ENCODE data around the gene GLIS1.

Gene GLIS1

DNA sequence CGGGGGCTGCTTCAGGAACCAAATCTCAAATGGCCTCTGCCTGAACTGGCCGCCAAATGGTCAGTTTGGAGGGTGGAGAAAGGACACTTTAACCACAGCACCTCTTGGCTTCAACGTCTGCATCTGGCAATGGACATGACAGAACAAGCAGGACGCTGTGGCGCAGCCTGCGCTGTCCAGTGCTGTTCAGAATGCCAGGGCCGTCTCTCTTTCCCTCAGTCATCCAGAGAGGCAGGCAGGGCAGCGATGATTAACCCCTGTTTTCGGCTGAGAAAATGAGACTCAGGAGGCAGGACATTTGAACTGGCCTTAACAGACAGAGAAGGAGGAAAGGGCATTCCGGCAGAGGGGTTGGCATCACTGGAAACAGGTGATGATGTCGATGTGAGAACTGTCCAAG, 48.6 kb downstream of the GLIS1 start:
- DNase-seq: no peak

DNA sequence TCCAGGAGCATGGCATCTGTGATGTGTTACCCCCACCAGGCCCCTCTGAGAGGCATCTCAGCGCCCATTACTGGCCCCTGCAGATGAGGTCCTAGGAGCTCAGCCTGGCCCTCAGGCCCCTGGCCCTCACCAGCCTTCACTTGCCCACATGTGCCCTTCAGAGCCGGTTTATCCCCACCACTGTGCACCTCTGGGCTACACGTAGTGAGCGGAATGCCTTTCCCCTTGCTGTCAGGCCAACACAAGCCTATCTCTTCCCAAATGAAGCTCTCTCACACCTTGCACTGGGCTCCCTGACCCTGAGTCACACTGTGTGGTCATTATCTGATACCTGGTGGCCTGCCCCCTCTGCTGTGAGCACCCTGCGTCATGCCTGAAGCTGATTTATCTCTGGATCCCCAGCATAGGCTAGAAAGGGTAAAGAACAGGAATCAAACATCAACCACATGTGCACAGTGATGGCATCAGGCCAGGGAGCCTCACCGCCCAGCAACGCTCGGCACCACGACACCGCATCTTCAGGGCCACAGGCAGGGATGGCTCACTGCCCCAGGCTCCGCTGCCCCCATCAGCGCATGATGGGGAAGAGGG, 49.1 kb downstream of the GLIS1 start:
- no peak for DNase-seq

DNA sequence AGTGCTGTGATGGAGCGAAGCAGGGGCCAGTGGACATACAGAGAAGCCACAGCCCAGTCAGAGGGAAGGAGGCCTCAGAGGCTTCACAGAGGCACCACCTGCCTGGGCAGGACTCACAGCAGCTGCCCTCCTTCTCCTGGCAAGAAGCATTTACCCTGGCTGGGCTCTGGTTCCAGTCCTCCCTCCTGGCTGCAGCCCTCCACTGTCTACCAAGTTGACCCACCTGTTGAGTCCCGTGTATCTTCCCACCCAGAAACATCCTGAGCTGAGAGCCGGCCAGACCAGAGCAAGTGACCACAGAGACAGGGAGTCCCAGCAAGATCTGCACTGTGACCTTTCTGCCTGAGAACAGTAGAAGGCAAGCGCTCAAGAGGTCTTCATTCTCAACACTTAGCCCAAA, 49.7 kb downstream of the GLIS1 start:
- no peak for DNase-seq

DNA sequence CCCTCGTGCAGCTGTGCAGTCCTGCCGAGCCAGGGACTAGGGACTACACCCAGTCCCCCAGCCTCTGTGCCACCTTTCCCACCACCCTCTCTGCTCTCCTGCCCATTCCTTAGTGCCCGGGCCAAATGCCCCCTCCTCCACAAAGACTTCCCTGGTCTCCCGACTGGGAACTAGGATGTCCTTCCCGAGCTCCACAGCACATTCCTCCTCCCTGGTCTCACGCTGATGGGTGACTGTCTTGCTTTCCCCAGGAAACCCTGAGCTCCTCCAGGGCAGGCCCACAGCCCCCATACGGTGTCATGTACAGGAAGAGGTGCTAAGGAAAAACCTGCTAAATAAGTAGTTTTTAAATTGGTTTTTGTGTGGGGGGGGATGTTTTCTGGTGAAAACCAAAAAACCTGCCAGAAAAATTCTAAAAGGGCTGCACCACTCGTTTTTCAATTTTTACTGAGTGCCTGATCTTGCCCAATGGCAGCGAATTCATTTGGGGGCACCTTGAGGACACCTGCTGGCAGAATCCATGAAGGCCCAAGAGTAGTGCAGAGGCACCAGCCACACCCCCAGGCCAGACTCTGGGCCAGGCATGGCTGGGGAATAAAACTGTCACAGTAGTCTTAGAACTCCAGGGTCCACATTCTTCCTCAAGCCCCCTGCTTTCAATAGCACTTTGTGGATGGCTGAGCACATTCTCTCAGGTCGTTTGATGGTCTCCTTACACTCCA, 50.4 kb downstream of the GLIS1 start:
- no peak for DNase-seq

DNA sequence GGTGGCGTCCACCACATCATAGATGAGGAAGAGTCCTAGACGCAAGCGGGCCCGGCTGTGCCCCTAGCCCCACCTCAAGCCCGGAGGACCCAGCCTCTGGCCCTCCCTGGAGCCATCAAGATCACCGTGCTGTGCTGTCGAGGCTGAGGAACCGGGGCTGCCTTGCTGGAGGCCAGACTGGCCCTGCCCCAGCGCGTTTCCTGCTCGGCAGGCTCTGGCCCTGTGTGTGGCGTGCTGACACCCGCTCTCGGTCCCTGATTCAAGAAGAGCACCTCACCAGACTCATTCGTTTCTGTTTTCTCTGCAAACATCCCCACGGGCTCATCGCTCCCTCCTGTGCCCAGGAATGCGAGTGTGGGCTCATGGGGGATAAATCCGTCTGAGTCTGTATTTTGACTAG, 51.1 kb downstream of the GLIS1 start:
- DNase-seq: no peak

DNA sequence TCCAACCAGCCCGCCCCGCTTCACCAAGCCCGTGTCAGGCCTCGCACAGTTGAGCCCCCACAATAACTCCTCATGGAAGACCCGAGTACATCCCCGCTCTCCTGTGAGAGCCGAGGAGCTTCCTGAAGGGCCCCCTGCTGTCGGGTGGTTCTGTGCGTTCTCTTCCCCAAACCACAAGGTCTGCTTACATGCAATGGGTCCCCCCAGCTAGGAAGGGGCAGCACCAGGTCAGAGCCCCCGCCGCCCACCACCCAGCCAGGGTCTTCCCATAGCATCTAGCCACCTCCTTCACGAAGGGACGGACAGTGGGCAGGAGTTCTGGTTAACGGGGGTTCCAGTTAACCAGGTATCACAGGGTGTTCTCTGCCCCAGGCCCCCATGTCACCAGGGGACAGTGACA, 51.5 kb downstream of the GLIS1 start:
- DNase-seq: no peak

DNA sequence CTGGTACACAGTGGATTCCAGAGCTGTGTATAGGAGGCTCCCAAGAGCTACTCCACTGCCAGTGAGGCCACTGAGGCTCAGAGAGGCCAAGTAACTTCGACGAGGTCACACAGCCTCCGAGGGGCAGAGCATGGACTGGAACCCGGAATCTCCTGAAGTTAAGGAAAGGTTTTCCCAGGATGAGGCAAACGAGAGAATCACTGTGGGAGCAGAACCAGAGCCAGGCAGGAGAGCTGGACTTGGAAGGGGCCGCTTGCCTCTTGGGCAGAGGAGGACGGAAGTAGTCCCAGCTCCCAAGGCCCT, 52.0 kb downstream of the GLIS1 start:
- no peak for DNase-seq

DNA sequence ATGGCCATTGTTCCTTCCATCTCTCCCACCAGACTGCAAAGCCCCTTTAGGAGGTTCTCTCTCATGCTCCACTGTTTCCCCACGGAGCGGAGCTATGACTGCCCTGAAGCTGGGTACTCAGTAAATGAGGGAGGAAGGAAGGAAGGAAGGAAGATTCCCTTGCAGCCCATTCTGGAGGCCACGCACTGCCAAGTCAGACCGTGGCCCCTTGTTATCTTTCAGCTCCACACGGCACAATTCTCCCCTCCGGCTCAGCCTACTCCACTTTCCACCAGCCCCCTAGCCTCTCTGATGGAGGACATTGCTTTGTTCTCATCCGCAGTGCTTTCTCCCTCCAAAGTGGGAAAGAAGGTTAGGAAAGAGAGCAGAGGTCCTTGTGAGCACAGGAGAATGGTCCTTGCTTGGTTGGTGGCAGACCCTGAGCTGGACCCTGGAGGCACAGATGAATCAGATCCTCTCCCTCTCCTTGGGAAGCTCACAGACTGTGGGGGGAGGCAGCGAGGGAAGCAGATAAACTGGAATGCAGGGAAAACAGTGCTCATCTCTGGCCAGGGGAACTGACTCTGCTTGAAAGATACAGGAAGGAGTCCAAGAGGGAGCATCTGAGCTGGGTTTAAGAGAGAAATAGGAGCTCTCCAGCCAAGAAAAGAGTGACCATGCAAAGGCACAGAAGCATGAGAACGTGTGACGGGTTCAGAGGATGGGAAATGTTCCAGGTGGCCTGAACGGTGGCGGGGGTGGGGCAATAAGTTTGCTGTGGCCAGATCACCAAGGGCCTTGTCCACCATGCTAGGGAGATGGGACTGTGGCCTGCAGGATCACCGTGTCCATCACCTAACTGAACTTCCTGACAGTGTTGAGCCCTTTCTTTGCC, 52.6 kb downstream of the GLIS1 start:
- no peak for DNase-seq

DNA sequence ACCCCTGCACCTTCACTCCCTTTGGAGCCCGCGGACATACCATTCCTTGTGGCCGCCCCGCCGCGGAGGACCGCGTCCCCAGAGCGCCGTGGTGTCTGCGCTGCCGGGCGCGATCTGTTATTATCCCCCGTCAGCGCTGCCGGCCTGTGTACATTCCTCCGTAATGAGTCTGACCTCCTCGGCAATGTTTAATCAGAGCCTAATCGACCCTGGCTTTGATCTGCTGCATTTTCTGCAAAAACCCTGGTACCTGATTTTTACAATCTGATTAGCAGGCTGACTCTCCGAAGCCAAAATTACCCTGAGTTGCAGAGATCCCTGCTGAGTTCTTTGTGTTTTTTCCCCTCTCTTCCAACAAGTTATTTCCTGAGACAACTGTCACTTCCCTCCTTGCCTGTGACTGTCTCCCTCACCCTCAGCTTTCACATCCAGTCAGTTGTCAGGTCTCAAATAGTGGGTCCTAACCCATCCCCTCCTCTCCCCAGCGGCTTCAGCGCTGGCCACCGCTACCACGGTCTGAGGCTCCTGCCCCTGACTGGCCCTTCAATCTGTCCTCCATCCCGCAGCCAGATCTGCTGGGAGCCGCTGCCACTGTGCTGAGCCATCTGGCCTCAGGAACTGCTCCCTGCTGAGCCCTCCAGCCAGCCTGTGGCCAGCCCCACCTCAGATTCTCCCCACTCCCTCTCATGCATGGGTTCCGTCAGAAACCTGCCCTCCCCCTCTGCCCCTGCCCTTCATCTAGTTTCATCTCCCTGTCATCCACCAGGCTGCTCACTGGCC, 53.5 kb downstream of the GLIS1 start:
- DNase-seq: no peak

DNA sequence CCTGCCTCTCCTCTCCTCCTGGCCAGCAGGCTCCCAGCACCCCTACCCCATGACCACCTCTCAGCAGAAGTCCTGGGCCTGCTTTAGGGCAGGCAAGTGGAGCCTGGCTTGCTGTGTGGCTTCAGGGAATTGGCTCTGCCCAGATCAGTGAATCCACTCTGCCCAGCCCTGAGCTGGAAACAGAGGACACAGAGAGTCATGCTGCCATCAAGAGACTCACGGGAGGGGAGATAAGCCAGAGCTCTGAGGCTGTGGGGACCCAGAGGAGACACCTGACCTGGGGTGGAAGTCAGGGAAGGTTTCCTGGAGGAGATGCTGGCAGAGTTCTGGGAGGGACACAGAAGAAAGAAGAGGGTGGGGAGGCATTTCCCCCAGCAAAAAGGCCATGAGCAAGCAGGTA, 54.2 kb downstream of the GLIS1 start:
- no peak for DNase-seq

DNA sequence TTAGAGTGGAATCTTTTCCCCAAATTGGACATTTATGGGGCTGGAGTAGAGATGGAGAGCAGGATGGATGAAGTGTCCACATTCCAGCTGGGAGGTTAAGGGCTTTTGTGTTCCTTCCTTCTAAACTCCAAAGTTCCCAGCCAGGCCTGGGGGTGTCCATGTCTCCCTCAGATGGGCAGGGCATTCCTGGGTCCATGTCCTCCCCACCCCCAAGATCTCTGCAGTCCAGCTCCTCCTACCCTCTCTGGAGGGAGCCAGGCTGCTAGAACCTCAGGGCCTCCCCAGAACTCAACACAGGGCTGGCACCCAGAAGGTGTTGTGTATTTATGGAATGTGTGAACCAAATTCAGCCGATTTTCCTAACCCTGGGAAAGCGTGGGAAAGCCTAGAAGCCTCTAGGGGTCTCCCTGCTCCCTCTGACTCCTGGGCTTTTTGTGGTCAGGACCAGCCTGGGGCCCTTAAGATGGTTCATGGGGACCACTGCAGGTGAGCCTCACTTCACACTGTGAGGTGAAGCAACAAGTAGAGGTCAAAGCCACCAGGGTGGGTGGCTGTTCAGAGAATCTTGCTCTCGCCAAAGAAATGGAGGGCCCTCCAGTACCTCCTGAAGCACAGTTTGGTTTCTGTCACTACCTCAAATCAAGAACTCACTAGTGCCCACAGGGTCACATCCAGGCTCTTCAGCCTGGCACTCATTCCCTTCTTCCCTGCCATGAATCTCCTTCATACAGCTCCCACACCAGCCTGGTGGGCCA, 54.8 kb downstream of the GLIS1 start:
- no peak for DNase-seq

DNA sequence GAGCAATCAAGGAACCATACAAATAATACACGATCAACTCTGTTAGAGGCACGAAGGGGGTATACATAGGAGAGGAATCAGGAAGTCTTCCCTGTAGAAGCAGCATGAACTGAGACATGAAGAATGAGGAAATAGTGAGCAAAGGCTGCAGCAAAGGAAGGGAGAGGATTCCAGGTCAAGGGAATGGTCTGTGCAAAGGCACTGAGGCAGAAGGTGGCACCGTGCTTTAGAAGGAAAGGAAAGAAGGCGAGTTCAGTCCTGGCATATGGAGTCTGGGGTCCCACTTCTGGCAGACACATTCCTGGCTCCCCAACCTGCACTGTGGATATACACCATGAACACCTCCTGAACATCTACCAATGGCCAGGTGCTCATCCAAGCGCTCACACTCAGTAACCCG, 56.1 kb downstream of the GLIS1 start:
- no peak for DNase-seq

DNA sequence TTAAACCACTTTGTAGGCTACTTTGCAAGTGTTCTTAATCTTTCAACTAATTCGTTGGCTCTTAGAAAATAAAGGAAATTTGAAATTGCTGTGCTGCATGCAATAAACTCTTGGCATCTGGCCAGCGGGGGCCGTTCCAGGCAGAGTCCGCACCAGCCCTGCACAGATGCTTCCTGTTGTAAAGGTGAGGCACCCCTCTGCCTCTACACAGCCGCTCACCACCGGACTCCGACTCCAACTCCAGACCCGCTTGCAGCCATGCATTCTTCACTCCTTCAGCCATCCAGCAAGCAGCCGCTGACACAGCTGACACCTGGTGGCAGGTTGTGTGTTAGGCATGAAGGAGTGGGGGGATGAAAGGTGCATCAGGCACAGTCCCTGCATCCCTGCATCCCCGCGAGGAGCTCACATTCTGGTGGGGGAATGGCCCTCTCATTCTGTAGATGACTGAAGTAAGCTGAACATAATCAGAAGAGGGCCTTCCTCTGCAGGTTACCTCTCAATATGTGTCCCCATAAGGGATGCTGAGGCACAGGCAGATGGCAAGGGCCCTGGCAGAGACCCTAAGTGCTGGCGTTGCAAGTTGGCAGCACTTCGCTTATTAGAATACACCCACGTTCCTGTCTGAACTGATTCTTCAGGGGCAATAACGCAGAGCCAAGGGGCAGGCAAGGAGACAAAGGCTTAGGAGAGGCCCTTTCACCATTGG, 56.8 kb downstream of the GLIS1 start:
- peak; percentile 68 for DNase-seq

DNA sequence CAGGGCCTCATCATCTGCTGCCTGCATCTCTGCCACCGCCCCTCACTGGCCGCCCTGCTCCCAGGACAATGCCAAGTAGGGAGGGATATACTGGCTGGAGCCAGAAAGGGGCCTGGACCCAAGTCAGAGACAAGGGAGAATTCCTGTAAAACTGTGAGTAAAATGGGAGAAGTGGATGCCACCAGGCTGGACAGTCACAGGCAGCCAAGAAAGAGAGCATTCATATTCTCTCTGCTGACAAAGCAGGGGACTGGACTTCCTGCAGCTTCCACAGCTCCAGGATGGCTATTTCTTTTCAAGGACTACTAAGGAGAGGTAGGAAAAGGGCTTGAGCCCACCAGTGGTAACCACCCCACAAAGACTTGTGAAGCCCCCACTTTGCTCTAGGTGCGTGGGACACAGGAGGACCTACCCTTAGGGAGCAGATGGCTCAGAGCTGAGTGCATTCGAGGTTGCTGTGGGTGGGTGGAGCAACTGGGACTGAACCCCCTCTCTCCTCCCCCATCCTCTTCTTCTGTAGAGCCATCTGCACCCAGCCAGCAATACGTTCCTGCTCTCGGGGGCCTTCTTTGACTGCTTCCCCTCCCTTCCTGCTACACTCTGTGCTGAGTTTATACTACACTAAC, 57.5 kb downstream of the GLIS1 start:
- DNase-seq: no peak

DNA sequence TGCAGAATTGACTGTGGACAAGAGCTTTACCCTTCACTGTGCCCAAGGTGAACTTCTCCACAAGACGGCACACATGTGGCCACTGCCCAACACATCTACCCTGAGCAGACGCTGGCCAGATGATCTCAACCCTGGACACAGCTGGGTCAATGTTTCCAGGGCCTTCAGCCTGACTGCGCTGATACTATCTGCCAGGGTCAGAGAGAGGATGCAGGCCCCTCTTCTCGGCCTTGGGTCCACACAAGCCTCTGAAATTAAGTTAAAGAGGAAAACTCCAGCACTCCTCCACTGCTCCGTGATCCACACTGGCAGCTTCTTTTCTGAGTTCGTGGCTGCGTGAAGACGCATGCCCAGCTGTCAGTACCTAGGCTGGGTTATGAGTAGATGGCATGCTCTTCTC, 58.1 kb downstream of the GLIS1 start:
- no peak for DNase-seq

DNA sequence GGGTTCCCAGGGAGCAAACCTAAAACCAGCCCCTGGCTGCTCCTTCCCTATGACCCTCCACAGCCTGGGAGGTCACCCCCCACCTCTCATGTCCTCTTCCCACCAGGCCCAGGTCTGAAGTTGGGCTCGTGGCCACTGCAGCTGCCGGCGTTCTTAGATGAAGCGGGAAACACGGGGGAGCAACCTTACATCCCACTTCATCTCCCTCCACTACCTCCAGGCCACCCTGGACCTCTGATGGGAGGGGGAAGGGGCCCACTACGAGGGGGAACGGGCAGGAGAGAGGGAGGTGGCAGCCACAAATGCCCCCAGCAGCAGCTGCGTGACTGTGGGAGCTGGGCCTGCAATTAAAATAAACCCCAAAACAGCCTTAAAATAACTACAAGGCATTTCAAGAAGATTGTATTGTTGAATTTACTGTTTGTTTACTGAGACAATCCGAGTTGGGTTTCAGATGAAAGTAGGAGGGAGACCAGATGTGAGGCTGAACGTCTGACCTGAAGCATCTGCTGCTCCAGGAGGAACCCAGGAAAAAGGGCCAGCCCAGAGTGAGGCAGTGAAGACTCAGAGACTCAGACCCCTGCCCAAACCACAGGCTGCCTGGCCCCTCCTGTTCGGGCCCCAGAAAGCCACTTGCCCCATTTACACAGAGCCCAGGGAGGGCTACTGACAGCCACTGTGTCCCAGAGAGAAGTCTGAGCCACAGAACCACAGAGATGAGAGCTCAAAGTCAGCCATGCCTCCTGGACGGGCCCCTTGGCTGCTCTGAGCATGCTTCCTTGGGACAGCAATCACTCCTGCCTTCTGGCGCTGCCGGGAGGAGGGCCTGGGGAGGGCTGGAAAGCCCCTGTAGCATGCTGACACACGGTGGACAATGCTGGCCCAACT, 59.8 kb downstream of the GLIS1 start:
- no peak for DNase-seq

DNA sequence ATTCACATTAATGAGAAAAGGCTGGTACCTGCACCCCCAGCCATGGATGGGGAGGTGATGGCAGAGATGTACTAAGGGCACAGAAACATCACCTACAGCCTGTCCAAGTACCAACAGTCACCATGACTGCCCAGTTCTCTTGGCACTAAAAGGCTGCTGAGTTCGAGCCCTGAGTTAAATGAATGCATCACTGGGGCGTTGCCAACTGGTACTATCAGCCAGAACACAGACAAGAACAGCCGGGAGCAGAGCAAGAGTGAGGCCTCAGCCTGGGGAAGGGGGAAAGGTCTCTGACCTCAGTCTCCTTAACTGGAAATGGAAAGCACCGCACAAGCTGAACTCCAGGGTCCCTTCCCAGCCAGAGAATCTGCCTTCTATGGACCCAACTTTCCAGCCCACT, 60.5 kb downstream of the GLIS1 start:
- no peak for DNase-seq

DNA sequence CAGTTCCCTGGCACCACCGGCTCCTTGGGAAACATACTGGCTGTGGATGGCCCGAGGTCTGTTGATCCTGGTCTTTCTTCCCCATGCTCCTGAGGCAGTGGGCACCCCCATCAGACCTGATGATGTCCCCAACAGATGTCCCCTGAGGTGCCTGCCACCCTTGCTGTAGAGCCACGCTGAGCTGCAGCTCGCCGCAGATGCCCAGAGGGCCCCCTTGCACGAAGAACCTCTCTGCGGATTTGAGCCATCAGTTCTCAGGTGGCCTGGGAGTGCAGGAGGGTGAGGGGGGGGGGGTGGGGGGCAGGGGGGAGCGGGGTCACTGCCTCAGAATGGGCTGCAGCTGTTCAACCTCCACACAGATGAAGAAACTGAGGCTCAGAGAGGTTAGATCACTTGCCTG, 60.9 kb downstream of the GLIS1 start:
- DNase-seq: no peak

DNA sequence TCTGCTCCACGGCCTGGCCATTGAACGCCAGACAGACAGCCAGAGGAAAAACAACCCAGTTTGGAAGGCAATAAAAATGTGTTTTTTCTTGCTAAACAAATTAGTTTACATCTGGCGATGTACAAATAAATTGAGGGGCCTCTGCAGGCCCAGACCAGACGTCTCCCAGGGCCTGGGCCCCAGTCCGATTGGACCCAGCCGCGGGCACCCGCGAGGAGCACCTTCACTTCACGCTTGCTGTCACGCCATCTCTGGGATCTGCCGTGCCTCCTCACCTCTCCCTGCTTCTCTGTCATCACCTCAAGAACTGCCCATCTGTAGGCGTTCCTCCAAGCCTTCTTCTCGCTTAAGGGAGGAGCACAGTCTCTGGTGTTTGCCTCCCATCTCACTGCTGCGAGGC, 61.5 kb downstream of the GLIS1 start:
- DNase-seq: no peak

DNA sequence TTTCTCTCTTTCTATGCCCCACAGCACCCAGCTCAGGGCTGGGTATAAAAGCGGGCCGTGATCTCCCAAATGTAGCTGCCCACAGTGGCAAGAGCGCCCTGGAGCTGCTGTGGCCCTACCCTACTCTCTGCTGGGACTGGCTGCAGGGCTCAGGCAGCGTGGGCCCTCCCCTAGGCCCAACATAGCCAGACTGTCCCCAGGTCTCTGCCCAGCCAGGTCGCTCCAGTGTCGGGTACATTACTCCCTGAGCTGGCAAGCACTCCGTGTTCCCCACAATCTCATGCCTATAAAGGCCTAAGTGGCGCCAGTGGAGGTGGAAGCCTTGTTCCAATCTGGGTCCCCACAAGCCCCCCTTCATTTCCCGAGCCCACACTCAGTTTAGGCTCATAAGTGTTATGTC, 66.2 kb downstream of the GLIS1 start:
- DNase-seq: no peak

DNA sequence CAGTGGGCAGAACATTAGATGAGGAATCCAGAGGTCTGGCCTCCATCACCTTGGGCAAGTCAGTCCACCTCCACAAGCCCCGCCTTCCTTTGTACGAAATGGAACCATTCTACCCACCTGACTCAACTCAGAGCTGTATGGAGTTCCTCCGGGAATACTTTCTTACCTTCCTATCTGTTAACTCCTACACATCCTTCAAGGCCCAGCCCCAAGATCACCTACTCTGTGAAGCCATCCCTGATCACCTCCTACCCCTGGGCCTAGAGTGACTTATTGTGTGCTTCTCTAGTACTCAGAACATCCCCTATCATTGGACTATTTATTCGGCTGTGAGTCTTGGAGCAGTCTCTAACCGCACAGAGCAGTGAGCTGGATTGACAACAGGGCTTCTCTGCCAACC, 66.7 kb downstream of the GLIS1 start:
- DNase-seq: no peak

Measured in activated effector memory CD4-positive, alpha-beta T cell treated with anti-CD3 and anti-CD28 coated beads, Interleukin-2, amount 50 U/mL, for 16 hours (primary cell).